K562 (cell line): ENCODE results near the gene PPP1R14C. TPM values are rescaled to one million over a fixed set of nuclear protein-coding genes. Genes with fewer than 3 reads are reported as not detected.
A peak's percentile ranks its signal among the peaks of the same experiment; 100 is the strongest.

Source experiments
- AFF1 ChIP-seq, 2 experiments: fragments of 450-650 bp; IDR thresholded peaks; 2 replicates each; pipeline ENCODE4 v1.6.1; 2018; ENCODE audit warnings: mild to moderate bottlenecking in 2 of 2, low read depth in 1 of 2; ENCODE audit not compliant: partially characterized antibody in 2 of 2
- BRD4 ChIP-seq: fragments of 200-600 bp; sonication (generic); IDR thresholded peaks from 2 replicates; pipeline ENCODE4 v1.6.1; 2017; ENCODE audit warnings: inconsistent platforms
- CBFB ChIP-seq: sonication (generic); formaldehyde crosslinking; IDR thresholded peaks from 2 replicates; pipeline ENCODE4 v1.4.0; 2020; ENCODE audit warnings: mild to moderate bottlenecking, missing genetic modification reagents
- CEBPB ChIP-seq: fragments of 450-650 bp; IDR thresholded peaks from 2 replicates; pipeline ENCODE4 v1.6.1; 2016; ENCODE audit warnings: missing genetic modification characterization, missing compliant biosample characterization
- DDX20 ChIP-seq: fragments of 450-650 bp; IDR thresholded peaks from 2 replicates; pipeline ENCODE4 v1.6.1; 2016; ENCODE audit warnings: missing genetic modification characterization, low read depth, mild to moderate bottlenecking, missing compliant biosample characterization, moderate library complexity
- ETS2 ChIP-seq: IDR thresholded peaks from 2 replicates; pipeline ENCODE4 v1.6.1; 2016; ENCODE audit warnings: borderline replicate concordance, missing genetic modification characterization, mild to moderate bottlenecking, moderate library complexity, missing compliant biosample characterization; ENCODE audit not compliant: poor library complexity, severe bottlenecking
- ETV5 ChIP-seq: sonication (generic); formaldehyde crosslinking; IDR thresholded peaks from 2 replicates; pipeline ENCODE4 v1.4.0; 2020; ENCODE audit warnings: low read depth, mild to moderate bottlenecking, missing genetic modification reagents
- ETV6 ChIP-seq, 3 experiments: fragments of 150-350 bp in 1 of 3; sonication (generic) in 1 of 3; formaldehyde crosslinking in 1 of 3; IDR thresholded peaks; 2 replicates each; pipeline versions ENCODE4 v1.6.1 to v1.8.0; 2014 to 2022; ENCODE audit warnings: borderline replicate concordance in 2 of 3, low read depth in 2 of 3, antibody characterized with exemption in 1 of 3, low read length in 1 of 3, mild to moderate bottlenecking in 1 of 3, missing genetic modification reagents in 1 of 3
- GATAD2A ChIP-seq: fragments of 450-650 bp; IDR thresholded peaks from 2 replicates; pipeline ENCODE4 v1.6.1; 2017
- HDAC1 ChIP-seq, 2 experiments: fragments of 450-650 bp; IDR thresholded peaks; 2 replicates each; pipeline ENCODE4 v1.6.1; 2016 to 2017; ENCODE audit warnings: inconsistent platforms in 1 of 2, mild to moderate bottlenecking in 1 of 2, moderate library complexity in 1 of 2
- HEY1 ChIP-seq: fragments of 250-450 bp; sonication (Bioruptor Pico); IDR thresholded peaks from 2 replicates; pipeline ENCODE4 v1.5.0; 2020; ENCODE audit warnings: mild to moderate bottlenecking, moderate library complexity, borderline replicate concordance
- HIVEP1 ChIP-seq: fragments of 250-450 bp; sonication (Bioruptor Pico); IDR thresholded peaks from 2 replicates; pipeline ENCODE4 v1.4.0; 2020; ENCODE audit warnings: mild to moderate bottlenecking
- HMG20A ChIP-seq: fragments of 450-650 bp; formaldehyde crosslinking; conservative IDR thresholded peaks from 2 replicates; pipeline ENCODE4 v1.4.0; 2020; ENCODE audit warnings: mild to moderate bottlenecking, mixed read lengths
- HNRNPL ChIP-seq: fragments of 200-400 bp; formaldehyde crosslinking; IDR thresholded peaks from 2 replicates; pipeline ENCODE4 v1.6.1; 2017; ENCODE audit warnings: low read depth, mild to moderate bottlenecking, low read length
- MAFG ChIP-seq: fragments of 450-650 bp; conservative IDR thresholded peaks from 2 replicates; pipeline ENCODE4 v1.6.1; 2016; ENCODE audit warnings: missing genetic modification characterization, missing compliant biosample characterization
- NFXL1 ChIP-seq: fragments of 450-650 bp; formaldehyde crosslinking; IDR thresholded peaks from 2 replicates; pipeline ENCODE4 v1.4.0; 2021; ENCODE audit warnings: mild to moderate bottlenecking
- PATZ1 ChIP-seq: fragments of 250-450 bp; sonication (Bioruptor Pico); IDR thresholded peaks from 2 replicates; pipeline ENCODE4 v1.5.0; 2020; ENCODE audit warnings: mild to moderate bottlenecking, borderline replicate concordance
- PREB ChIP-seq: sonication (generic); formaldehyde crosslinking; IDR thresholded peaks from 2 replicates; pipeline ENCODE4 v1.8.1; 2023; ENCODE audit warnings: mild to moderate bottlenecking, missing genetic modification reagents
- ZNF12 ChIP-seq: sonication (generic); formaldehyde crosslinking; IDR thresholded peaks from 2 replicates; pipeline ENCODE4 v1.4.0; 2020; ENCODE audit warnings: mild to moderate bottlenecking, missing genetic modification reagents
- ZNF431 ChIP-seq: sonication (generic); formaldehyde crosslinking; IDR thresholded peaks from 2 replicates; pipeline ENCODE4 v1.8.0; 2022; ENCODE audit warnings: mild to moderate bottlenecking, missing genetic modification reagents
- ZNF445 ChIP-seq: fragments of 250-450 bp; sonication (Bioruptor Pico); IDR thresholded peaks from 2 replicates; pipeline ENCODE4 v1.4.0; 2020; ENCODE audit warnings: low read depth, mild to moderate bottlenecking, moderate library complexity
- polyA plus RNA-seq, 8 experiments: library from polyadenylated mRNA; depleted of rRNA in 4 of 8; stranded (reverse) in 5 of 8; unstranded in 3 of 8; fragments of >200 nt; fragmentation: Nextera tagmentation in 2 of 8; fragmentation: Illumina TruSeq in 1 of 8; extraction: Ambion mirVana in 2 of 8; extraction: Trizol in 1 of 8; gene quantifications; 2 replicates each; pipeline versions ENCODE4 v1.2.1 to v1.2.3, GENCODE V29; 2011 to 2014; ENCODE audit warnings: inconsistent platforms in 1 of 8, missing spikeins in 1 of 8
- total RNA-seq, 7 experiments: library from RNA; depleted of rRNA in 6 of 7; stranded (reverse); fragments of >200 nt in 6 of 7; fragmentation: Illumina TruSeq in 2 of 7; extraction: Trizol in 2 of 7; gene quantifications; 2 replicates each; pipeline versions ENCODE4 v1.2.1 to v1.2.3, GENCODE V29; 2011 to 2021; ENCODE audit warnings: low replicate concordance in 1 of 7

Gene PPP1R14C
- total and polyA plus RNA-seq, 9 of the 15 experiments (the other 6 are each of a cell fraction or from before 2014, with no cell fraction given): 4.5 to 16.6 (median 11.9) TPM

DNA sequence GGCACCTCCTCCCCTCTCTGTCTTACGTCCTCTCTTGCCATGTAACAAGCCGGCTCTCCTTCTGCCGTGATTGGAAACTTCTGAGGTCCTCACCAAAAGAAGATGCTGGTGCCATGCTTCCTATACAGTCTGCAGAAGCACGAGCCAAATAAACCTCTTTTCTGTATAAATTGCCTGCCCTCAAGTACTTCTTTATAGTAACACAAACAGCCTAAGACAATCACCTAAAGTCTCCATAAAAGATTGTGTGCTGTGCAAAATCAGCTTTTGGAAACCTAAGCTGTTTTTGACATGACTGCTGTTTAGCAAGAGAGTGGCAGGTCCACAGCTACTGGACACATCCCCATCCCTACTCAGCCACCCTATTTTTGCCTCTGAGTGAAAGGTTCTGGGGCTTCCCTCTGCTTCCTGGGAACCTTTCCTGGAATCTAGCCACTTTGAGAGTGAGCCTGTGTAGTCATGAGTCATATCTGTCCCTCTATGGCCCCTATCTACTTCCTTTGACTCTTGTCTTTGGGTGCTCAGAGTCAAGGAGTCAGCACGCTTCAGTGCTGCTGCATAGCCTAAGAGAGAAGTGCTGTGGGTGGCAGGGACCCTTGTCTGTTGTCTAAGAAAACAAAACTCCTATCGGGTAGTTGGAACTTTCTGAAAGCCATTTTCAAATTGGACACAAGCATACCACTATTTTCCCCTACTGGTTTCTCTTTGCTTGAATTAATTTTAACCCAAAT, 110.0 kb downstream of the PPP1R14C start (continued):
- TF ChIP-seq PATZ1 (no peak), MAFG (no peak; the same call in 1 of the 2 replicates), DDX20 (tag) (0 out of 2 replicates have a peak, but pooled peaks have one; percentile 5), ETS2 (no peak), ETV6 (IDR thresholded peaks at IDR 0.05; ENCODE audit: borderline replicate concordance in 1 of 2, low read depth in 2 of 2, low read length in 1 of 2) (peak in 1 of 2 experiments; percentile 67; a peak in 1 of 4 replicates), ETV6 (CRISPR knock-in tag; IDR thresholded peaks at IDR 0.05; ENCODE audit: borderline replicate concordance) (no peak), PREB (CRISPR knock-in tag) (no peak), HMG20A (no peak), AFF1 (IDR thresholded peaks at IDR 0.05; ENCODE audit: low read depth in 1 of 2, partially characterized antibody in 2 of 2) (peak in 1 of 2 experiments; percentile 57), CBFB (CRISPR knock-in tag) (no peak), HEY1 (CRISPR knock-in tag) (no peak), ETV5 (CRISPR knock-in tag) (peak; percentile 75; the same call in 1 of the 2 replicates), GATAD2A (no peak), CEBPB (tag) (no peak), ZNF431 (CRISPR knock-in tag) (no peak), ZNF12 (peak; percentile 76), NFXL1 (CRISPR knock-in tag) (no peak), BRD4 (no peak), HIVEP1 (peak; percentile 48; the same call in 1 of the 2 replicates), HNRNPL (no peak), ZNF445 (no peak), HDAC1 (IDR thresholded peaks at IDR 0.05) (peak in 1 of 2 experiments; percentile 56; a peak in 1 of 4 replicates)
